HG02571 (cell line): ENCODE data around the gene SLCO2B1.

Source experiments
- ATAC-seq: cut with Tn5 transposase; IDR thresholded peaks from one replicate; pipeline ENCODE4 v1.9.1; 2021; ENCODE audit warnings: mild to moderate bottlenecking, moderate library complexity; ENCODE audit not compliant: unreplicated experiment

Gene SLCO2B1

GRCh38 chr11:75244052-75244814, 93.3 kb downstream of the SLCO2B1 start:
- no peak for ATAC-seq

- ATAC-seq: no peak
Observed at GRCh38 chr11:75245356-75246005, 94.6 kb downstream of the SLCO2B1 start.

GRCh38 chr11:75246006-75246670, 95.2 kb downstream of the SLCO2B1 start:
- ATAC-seq: no peak

GRCh38 chr11:75246671-75247350, 95.9 kb downstream of the SLCO2B1 start:
- no peak for ATAC-seq

GRCh38 chr11:75248924-75249256, 98.0 kb downstream of the SLCO2B1 start:
- no peak for ATAC-seq

GRCh38 chr11:75249704-75250103, 98.8 kb downstream of the SLCO2B1 start:
- no peak for ATAC-seq

GRCh38 chr11:75254326-75254725, 103.4 kb downstream of the SLCO2B1 start:
- ATAC-seq: no peak
